ENCODE data around the gene C10orf95.
A peak's percentile ranks its signal among the peaks of the same experiment; 100 is the strongest.

The C10orf95 gene

GRCh38 chr10:102475451-102476040 is 24.2 kb upstream of the C10orf95 start:
- no peaks in the 10 kb centered on the region for H3K9me3 Mint-ChIP-seq
- H3K4me3 Mint-ChIP-seq: no peak overlapping the region
- no peak for ATAC-seq (ENCODE audit: low read depth)
- no peak overlapping the region for H3K27ac Mint-ChIP-seq
- H3K4me1 Mint-ChIP-seq: peaks cover 5% of the 10 kb centered on the region
- DNase-seq (ENCODE audit: low spot score in 2 of 2): no peak
- H3K36me3 Mint-ChIP-seq: peaks cover 2% of the 10 kb centered on the region
- H3K27me3 Mint-ChIP-seq: no peaks in the 10 kb centered on the region

GRCh38 chr10:102473445-102474331 is 22.3 kb upstream of the C10orf95 start:
- Mint-ChIP-seq H3K27me3 (no peaks in the 10 kb centered on the region), H3K36me3 (peaks cover 1% of the 10 kb centered on the region), H3K4me3 (no peak overlapping the region)

GRCh38 chr10:102470579-102471546 is 19.5 kb upstream of the C10orf95 start:
- Mint-ChIP-seq H3K27ac (no peak overlapping the region), H3K27me3 (no peaks in the 10 kb centered on the region), H3K4me1 (peaks cover 2% of the 10 kb centered on the region), H3K9me3 (no peaks in the 10 kb centered on the region), H3K36me3 (peaks cover 1% of the 10 kb centered on the region), H3K4me3 (no peak overlapping the region)
- ATAC-seq (ENCODE audit: low read depth) (no peak), DNase-seq (ENCODE audit: low spot score in 2 of 2) (no peak)

More at GRCh38 chr10:102473445-102474331, 22.3 kb upstream of the C10orf95 start:
- no peak for ATAC-seq (ENCODE audit: low read depth)
- Mint-ChIP-seq H3K4me1 (no peaks in the 10 kb centered on the region), H3K9me3 (no peaks in the 10 kb centered on the region), H3K27ac (no peak overlapping the region)
- no peak for DNase-seq (ENCODE audit: low spot score in 2 of 2)

- Mint-ChIP-seq H3K4me1 (peaks cover 3% of the 10 kb centered on the region), H3K27ac (no peak overlapping the region), H3K9me3 (no peaks in the 10 kb centered on the region), H3K27me3 (no peaks in the 10 kb centered on the region), H3K36me3 (peaks cover 1% of the 10 kb centered on the region), H3K4me3 (no peak overlapping the region)
- ATAC-seq (ENCODE audit: low read depth) (no peak), DNase-seq (ENCODE audit: low spot score in 2 of 2) (no peak)
Measured at GRCh38 chr10:102468683-102469082, 17.3 kb upstream of the C10orf95 start.

GRCh38 chr10:102467971-102468438 is 16.7 kb upstream of the C10orf95 start:
- no peak overlapping the region for H3K4me3 Mint-ChIP-seq
- H3K36me3 Mint-ChIP-seq: peaks cover 1% of the 10 kb centered on the region
- no peaks in the 10 kb centered on the region for H3K27me3 Mint-ChIP-seq
- H3K27ac Mint-ChIP-seq: no peak overlapping the region
- DNase-seq (ENCODE audit: low spot score in 2 of 2) (no peak), ATAC-seq (ENCODE audit: low read depth) (no peak)
- no peaks in the 10 kb centered on the region for H3K9me3 Mint-ChIP-seq
- peaks cover 8% of the 10 kb centered on the region for H3K4me1 Mint-ChIP-seq

- peaks cover 14% of the 10 kb centered on the region for H3K4me1 Mint-ChIP-seq
Measured at GRCh38 chr10:102467318-102467717, 16.0 kb upstream of the C10orf95 start.

GRCh38 chr10:102465466-102465865 is 14.1 kb upstream of the C10orf95 start:
- DNase-seq (ENCODE audit: low spot score in 2 of 2) (no peak), ATAC-seq (ENCODE audit: low read depth) (no peak)
- no peak overlapping the region for H3K27ac Mint-ChIP-seq
- H3K27me3 Mint-ChIP-seq: no peaks in the 10 kb centered on the region
- no peaks in the 10 kb centered on the region for H3K9me3 Mint-ChIP-seq
- peaks cover 27% of the 10 kb centered on the region for H3K4me1 Mint-ChIP-seq
- no peak overlapping the region for H3K4me3 Mint-ChIP-seq
- H3K36me3 Mint-ChIP-seq: no peaks in the 10 kb centered on the region

More at GRCh38 chr10:102467318-102467717, 16.0 kb upstream of the C10orf95 start:
- no peak overlapping the region for H3K4me3 Mint-ChIP-seq
- no peaks in the 10 kb centered on the region for H3K9me3 Mint-ChIP-seq
- DNase-seq (ENCODE audit: low spot score in 2 of 2) (no peak), ATAC-seq (ENCODE audit: low read depth) (no peak)
- no peak overlapping the region for H3K27ac Mint-ChIP-seq
- H3K36me3 Mint-ChIP-seq: peaks cover 1% of the 10 kb centered on the region
- no peaks in the 10 kb centered on the region for H3K27me3 Mint-ChIP-seq

- Mint-ChIP-seq H3K9me3 (no peaks in the 10 kb centered on the region), H3K4me1 (peaks cover 29% of the 10 kb centered on the region), H3K27me3 (no peaks in the 10 kb centered on the region), H3K36me3 (no peaks in the 10 kb centered on the region), H3K27ac (peak overlapping the region; percentile 45), H3K4me3 (no peak overlapping the region)
- DNase-seq (ENCODE audit: low spot score in 2 of 2) (no peak), ATAC-seq (ENCODE audit: low read depth) (no peak)
Measured at GRCh38 chr10:102463983-102464382, 12.6 kb upstream of the C10orf95 start.

GRCh38 chr10:102462512-102463054 is 11.2 kb upstream of the C10orf95 start:
- Mint-ChIP-seq H3K4me1 (peaks cover 26% of the 10 kb centered on the region), H3K27ac (no peak overlapping the region), H3K9me3 (no peaks in the 10 kb centered on the region)

GRCh38 chr10:102461187-102462054 is 10.1 kb upstream of the C10orf95 start:
- Mint-ChIP-seq H3K36me3 (peaks cover 2% of the 10 kb centered on the region), H3K4me3 (peak overlapping the region; percentile 96), H3K27ac (peak overlapping the region; percentile 96), H3K4me1 (peaks cover 26% of the 10 kb centered on the region), H3K27me3 (no peaks in the 10 kb centered on the region), H3K9me3 (no peaks in the 10 kb centered on the region)
- peak; percentile 99 for ATAC-seq (ENCODE audit: low read depth)
- DNase-seq (ENCODE audit: low spot score in 2 of 2): peak; percentile 86 to 90

More at GRCh38 chr10:102462512-102463054, 11.2 kb upstream of the C10orf95 start:
- ATAC-seq (ENCODE audit: low read depth) (no peak), DNase-seq (ENCODE audit: low spot score in 2 of 2) (no peak)
- Mint-ChIP-seq H3K4me3 (peak overlapping the region; percentile 96), H3K27me3 (no peaks in the 10 kb centered on the region), H3K36me3 (no peaks in the 10 kb centered on the region)

- H3K27ac Mint-ChIP-seq: peak overlapping the region; percentile 96
- peaks cover 26% of the 10 kb centered on the region for H3K4me1 Mint-ChIP-seq
- no peaks in the 10 kb centered on the region for H3K27me3 Mint-ChIP-seq
- peaks cover 2% of the 10 kb centered on the region for H3K36me3 Mint-ChIP-seq
- DNase-seq (ENCODE audit: low spot score in 2 of 2): no peak
- peak overlapping the region; percentile 96 for H3K4me3 Mint-ChIP-seq
- H3K9me3 Mint-ChIP-seq: no peaks in the 10 kb centered on the region
- ATAC-seq (ENCODE audit: low read depth): peak; percentile 7
Measured at GRCh38 chr10:102460836-102461186, 9.5 kb upstream of the C10orf95 start.

GRCh38 chr10:102458656-102459055 is 7.3 kb upstream of the C10orf95 start:
- ATAC-seq (ENCODE audit: low read depth) (no peak), DNase-seq (ENCODE audit: low spot score in 2 of 2) (no peak)
- H3K4me1 Mint-ChIP-seq: peaks cover 25% of the 10 kb centered on the region
- H3K4me3 Mint-ChIP-seq: no peak overlapping the region
- peaks cover 2% of the 10 kb centered on the region for H3K36me3 Mint-ChIP-seq
- H3K27ac Mint-ChIP-seq: no peak overlapping the region
- H3K9me3 Mint-ChIP-seq: no peaks in the 10 kb centered on the region
- no peaks in the 10 kb centered on the region for H3K27me3 Mint-ChIP-seq
